T-helper 17 cell (primary cell): ENCODE results near the gene PLSCR3. TPM values are rescaled to one million over a fixed set of nuclear protein-coding genes. Genes with fewer than 3 reads are reported as not detected.

Source experiments
- total RNA-seq, 4 donors: library from RNA in 2 of 4; stranded (reverse) in 2 of 4; gene quantifications; one replicate each; pipeline ENCODE4 v1.2.3 and lab custom pipeline; 2022 to 2026

Gene PLSCR3
- total RNA-seq, 2 donors from 2014 or later: 120 to 126 TPM

Other genes starting within 250 kb of the PLSCR3 start
- gene ASGR1, start 215.2 kb downstream of the PLSCR3 start, total RNA-seq: under 1 TPM; 0.42 to 0.92 TPM
- 10 to 100 TPM in 1 of 2 donors, 1 to 10 TPM in 1; 9.8 to 16.1 TPM for gene DLG4, start 174.7 kb downstream of the PLSCR3 start, total RNA-seq
- gene ACADVL, start 174.6 kb downstream of the PLSCR3 start, total RNA-seq: 100 to 1,000 TPM; 268 to 279 TPM
- 10 to 100 TPM; 37.0 to 46.9 TPM for gene DVL2, start 160.0 kb downstream of the PLSCR3 start, total RNA-seq
- 10 to 100 TPM; 19.2 to 23.2 TPM for gene PHF23, start 155.1 kb downstream of the PLSCR3 start, total RNA-seq
- 100 to 1,000 TPM; 212 to 247 TPM for gene GABARAP, start 152.1 kb downstream of the PLSCR3 start, total RNA-seq
- 100 to 1,000 TPM; 112 to 115 TPM for gene CTDNEP1, start 142.8 kb downstream of the PLSCR3 start, total RNA-seq
- 10 to 100 TPM; 43.0 to 51.0 TPM for gene ELP5, start 142.3 kb downstream of the PLSCR3 start, total RNA-seq
- gene CLDN7, start 132.0 kb downstream of the PLSCR3 start, total RNA-seq: 1 to 10 TPM in 1 of 2 donors, under 1 TPM in 1; 0.78 to 1.2 TPM
- not detected for gene SLC2A4, start 112.8 kb downstream of the PLSCR3 start, total RNA-seq
- gene YBX2, start 99.9 kb downstream of the PLSCR3 start, total RNA-seq: not detected
- gene EIF5A, start 86.9 kb downstream of the PLSCR3 start, total RNA-seq: 100 to 1,000 TPM; 496 to 601 TPM
- 100 to 1,000 TPM in 1 of 2 donors, 10 to 100 TPM in 1; 96.5 to 104 TPM for gene GPS2, start 79.2 kb downstream of the PLSCR3 start, total RNA-seq
- gene NEURL4, start 65.2 kb downstream of the PLSCR3 start, total RNA-seq: 10 to 100 TPM; 29.9 to 43.8 TPM
- gene ACAP1, start 58.0 kb downstream of the PLSCR3 start, total RNA-seq: 100 to 1,000 TPM; 641 to 702 TPM
- gene KCTD11, start 42.4 kb downstream of the PLSCR3 start, total RNA-seq: 1 to 10 TPM; 1.6 to 2.7 TPM
- not detected for gene TMEM95, start 39.4 kb downstream of the PLSCR3 start, total RNA-seq
- gene TNK1, start 13.4 kb downstream of the PLSCR3 start, total RNA-seq: 1 to 10 TPM; 4.8 to 5.9 TPM
- gene TMEM256, start 9.6 kb upstream of the PLSCR3 start, total RNA-seq: 10 to 100 TPM; 27.3 to 31.7 TPM
- gene NLGN2, start 13.3 kb upstream of the PLSCR3 start, total RNA-seq: 1 to 10 TPM; 5.1 to 6.5 TPM
- not detected for gene SPEM1, start 25.8 kb upstream of the PLSCR3 start, total RNA-seq
- not detected for gene SPEM2, start 31.1 kb upstream of the PLSCR3 start, total RNA-seq
- gene SPEM3, start 34.3 kb upstream of the PLSCR3 start, total RNA-seq: not detected
- gene TMEM102, start 40.9 kb upstream of the PLSCR3 start, total RNA-seq: 10 to 100 TPM; 12.6 to 13.2 TPM
- 1 to 10 TPM; 2.0 to 2.6 TPM for gene FGF11, start 45.0 kb upstream of the PLSCR3 start, total RNA-seq
- gene CHRNB1, start 50.5 kb upstream of the PLSCR3 start, total RNA-seq: 1 to 10 TPM; 7.0 to 7.2 TPM
- 10 to 100 TPM; 44.9 to 49.5 TPM for gene ZBTB4, start 85.1 kb upstream of the PLSCR3 start, total RNA-seq
- gene SLC35G6, start 86.9 kb upstream of the PLSCR3 start, total RNA-seq: not detected
- gene POLR2A, start 89.8 kb upstream of the PLSCR3 start, total RNA-seq: 100 to 1,000 TPM; 553 to 572 TPM
- 10 to 100 TPM; 41.7 to 49.2 TPM for gene TNFSF12, start 154.5 kb upstream of the PLSCR3 start, total RNA-seq
- 1 to 10 TPM; 2.9 to 3.1 TPM for gene TNFSF13, start 164.2 kb upstream of the PLSCR3 start, total RNA-seq
- 10 to 100 TPM; 33.4 to 37.0 TPM for gene SENP3, start 167.4 kb upstream of the PLSCR3 start, total RNA-seq
- gene CD68, start 185.1 kb upstream of the PLSCR3 start, total RNA-seq: 1 to 10 TPM; 3.9 to 8.1 TPM
- gene MPDU1, start 189.3 kb upstream of the PLSCR3 start, total RNA-seq: 10 to 100 TPM; 28.9 to 32.7 TPM
- not detected for gene SOX15, start 195.6 kb upstream of the PLSCR3 start, total RNA-seq
- gene FXR2, start 220.4 kb upstream of the PLSCR3 start, total RNA-seq: 10 to 100 TPM; 22.3 to 23.4 TPM
- 10 to 100 TPM; 39.1 to 42.9 TPM for gene SAT2, start 233.3 kb upstream of the PLSCR3 start, total RNA-seq
- gene SHBG, start 235.6 kb upstream of the PLSCR3 start, total RNA-seq: under 1 TPM in 1 of 2 donors, not detected in 1; 0.40 TPM